HEK293T (cell line): Measurements from ENCODE around the gene PI16.

Experiments
- ARNT ChIP-seq: fragments of 450-650 bp; IDR thresholded peaks from 2 replicates; pipeline ENCODE4 v1.6.1; 2017; ENCODE audit warnings: mild to moderate bottlenecking
- BHLHE40 ChIP-seq: fragments of 450-650 bp; IDR thresholded peaks from 2 replicates; pipeline ENCODE4 v1.6.1; 2016; ENCODE audit warnings: mild to moderate bottlenecking, moderate library complexity, borderline replicate concordance
- CTBP1 ChIP-seq: fragments of 450-650 bp; IDR thresholded peaks from 2 replicates; pipeline ENCODE4 v1.6.1; 2016; ENCODE audit warnings: borderline replicate concordance
- ELF4 ChIP-seq: fragments of 450-650 bp; IDR thresholded peaks from 2 replicates; pipeline ENCODE4 v1.6.1; 2017; ENCODE audit warnings: antibody characterized with exemption
- FOXA1 ChIP-seq: fragments of 450-650 bp; IDR thresholded peaks from 2 replicates; pipeline ENCODE4 v1.6.1; 2016; ENCODE audit warnings: mild to moderate bottlenecking
- FOXK2 ChIP-seq: fragments of 450-650 bp; IDR thresholded peaks from 2 replicates; pipeline ENCODE4 v1.6.1; 2016; ENCODE audit warnings: mild to moderate bottlenecking
- FOXM1 ChIP-seq: fragments of 450-650 bp; IDR thresholded peaks from 2 replicates; pipeline ENCODE4 v1.6.1; 2017; ENCODE audit warnings: mild to moderate bottlenecking, borderline replicate concordance
- HDGF ChIP-seq: fragments of 450-650 bp; IDR thresholded peaks from 2 replicates; pipeline ENCODE4 v1.6.1; 2017; ENCODE audit warnings: antibody characterized with exemption, borderline replicate concordance
- L3MBTL2 ChIP-seq: fragments of 450-650 bp; conservative IDR thresholded peaks from 2 replicates; pipeline ENCODE4 v1.6.1; 2016; ENCODE audit warnings: mild to moderate bottlenecking
- SP1 ChIP-seq: fragments of 450-650 bp; IDR thresholded peaks from 2 replicates; pipeline ENCODE4 v1.6.1; 2017
- SUZ12 ChIP-seq: fragments of 450-650 bp; IDR thresholded peaks from 2 replicates; pipeline ENCODE4 v1.6.1; 2016; ENCODE audit warnings: mild to moderate bottlenecking
- ZNF384 ChIP-seq: fragments of 450-650 bp; IDR thresholded peaks from 2 replicates; pipeline ENCODE4 v1.6.1; 2016
- TF ChIP-seq, protein P1 (sequence below): fragments of 450-650 bp; IDR thresholded peaks from 2 replicates; pipeline ENCODE4 v1.6.1; 2016

DNA sequence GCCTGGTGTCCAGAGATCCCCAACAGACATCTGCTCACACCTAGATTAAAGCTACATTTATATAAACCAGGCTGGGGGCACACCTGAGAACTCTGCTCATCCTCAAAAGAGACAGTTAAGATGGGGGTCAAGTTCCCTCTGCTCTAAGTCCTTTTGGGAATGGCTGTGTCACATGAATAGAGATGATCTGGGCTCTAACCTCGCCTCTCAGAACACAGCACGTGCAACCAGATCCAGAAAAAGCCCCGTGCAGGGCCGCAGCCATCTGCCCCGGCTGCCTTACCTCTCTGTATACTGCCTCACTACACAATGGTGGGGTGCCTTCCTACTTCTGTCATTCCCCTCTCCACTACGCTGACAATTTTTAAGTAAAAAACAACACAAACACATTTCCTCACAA, 25.6 kb downstream of the PI16 start:
- TF ChIP-seq BHLHE40 (no peak), ELF4 (no peak), FOXM1 (no peak), ARNT (no peak), ZNF384 (no peak), CTBP1 (no peak), FOXK2 (no peak), L3MBTL2 (no peak), SUZ12 (no peak), HDGF (no peak), FOXA1 (no peak), SP1 (no peak)
- TF ChIP-seq, protein P1, sequence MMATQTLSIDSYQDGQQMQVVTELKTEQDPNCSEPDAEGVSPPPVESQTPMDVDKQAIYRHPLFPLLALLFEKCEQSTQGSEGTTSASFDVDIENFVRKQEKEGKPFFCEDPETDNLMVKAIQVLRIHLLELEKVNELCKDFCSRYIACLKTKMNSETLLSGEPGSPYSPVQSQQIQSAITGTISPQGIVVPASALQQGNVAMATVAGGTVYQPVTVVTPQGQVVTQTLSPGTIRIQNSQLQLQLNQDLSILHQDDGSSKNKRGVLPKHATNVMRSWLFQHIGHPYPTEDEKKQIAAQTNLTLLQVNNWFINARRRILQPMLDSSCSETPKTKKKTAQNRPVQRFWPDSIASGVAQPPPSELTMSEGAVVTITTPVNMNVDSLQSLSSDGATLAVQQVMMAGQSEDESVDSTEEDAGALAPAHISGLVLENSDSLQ, result no peak
